HepG2 (cell line): ENCODE measurements around the gene DNASE1L2.

Source experiments
- SUZ12 ChIP-seq: fragments of 150-350 bp; IDR thresholded peaks from 2 replicates; pipeline ENCODE4 v1.6.1; 2014; ENCODE audit warnings: low read depth, low read length
- TBP ChIP-seq: sonication (generic); formaldehyde crosslinking; IDR thresholded peaks from 2 replicates; pipeline ENCODE4 v1.5.0; 2020; ENCODE audit warnings: missing genetic modification reagents
- TF ChIP-seq, protein P1 (sequence below): sonication (generic); formaldehyde crosslinking; IDR thresholded peaks from 2 replicates; pipeline ENCODE4 v1.4.0; 2020; ENCODE audit warnings: missing genetic modification reagents, borderline replicate concordance

DNA sequence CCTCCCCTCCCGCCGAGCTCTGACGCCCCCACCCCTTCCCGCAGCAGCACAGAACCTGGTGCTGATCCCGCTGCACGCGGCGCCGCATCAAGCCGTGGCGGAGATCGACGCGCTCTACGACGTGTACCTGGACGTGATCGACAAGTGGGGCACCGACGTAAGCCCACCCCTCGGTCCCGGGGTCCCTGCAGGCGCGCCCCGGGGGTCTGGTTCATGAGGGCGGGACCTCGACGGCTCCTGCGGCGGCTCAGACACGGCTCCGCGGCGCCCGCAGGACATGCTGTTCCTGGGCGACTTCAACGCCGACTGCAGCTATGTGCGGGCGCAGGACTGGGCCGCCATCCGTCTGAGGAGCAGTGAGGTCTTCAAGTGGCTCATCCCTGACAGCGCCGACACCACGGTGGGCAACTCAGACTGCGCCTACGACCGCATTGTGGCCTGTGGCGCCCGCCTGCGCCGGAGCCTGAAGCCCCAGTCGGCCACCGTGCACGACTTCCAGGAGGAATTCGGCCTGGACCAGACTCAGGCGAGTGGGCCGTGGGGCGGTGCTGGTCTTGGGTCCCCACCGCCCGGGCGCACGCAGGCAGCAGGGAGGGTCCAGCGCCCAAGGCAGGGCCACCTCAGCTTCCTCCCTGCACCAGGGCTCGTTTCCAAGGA lies 1.4 kb downstream of the DNASE1L2 start:
- TF ChIP-seq, protein P1, sequence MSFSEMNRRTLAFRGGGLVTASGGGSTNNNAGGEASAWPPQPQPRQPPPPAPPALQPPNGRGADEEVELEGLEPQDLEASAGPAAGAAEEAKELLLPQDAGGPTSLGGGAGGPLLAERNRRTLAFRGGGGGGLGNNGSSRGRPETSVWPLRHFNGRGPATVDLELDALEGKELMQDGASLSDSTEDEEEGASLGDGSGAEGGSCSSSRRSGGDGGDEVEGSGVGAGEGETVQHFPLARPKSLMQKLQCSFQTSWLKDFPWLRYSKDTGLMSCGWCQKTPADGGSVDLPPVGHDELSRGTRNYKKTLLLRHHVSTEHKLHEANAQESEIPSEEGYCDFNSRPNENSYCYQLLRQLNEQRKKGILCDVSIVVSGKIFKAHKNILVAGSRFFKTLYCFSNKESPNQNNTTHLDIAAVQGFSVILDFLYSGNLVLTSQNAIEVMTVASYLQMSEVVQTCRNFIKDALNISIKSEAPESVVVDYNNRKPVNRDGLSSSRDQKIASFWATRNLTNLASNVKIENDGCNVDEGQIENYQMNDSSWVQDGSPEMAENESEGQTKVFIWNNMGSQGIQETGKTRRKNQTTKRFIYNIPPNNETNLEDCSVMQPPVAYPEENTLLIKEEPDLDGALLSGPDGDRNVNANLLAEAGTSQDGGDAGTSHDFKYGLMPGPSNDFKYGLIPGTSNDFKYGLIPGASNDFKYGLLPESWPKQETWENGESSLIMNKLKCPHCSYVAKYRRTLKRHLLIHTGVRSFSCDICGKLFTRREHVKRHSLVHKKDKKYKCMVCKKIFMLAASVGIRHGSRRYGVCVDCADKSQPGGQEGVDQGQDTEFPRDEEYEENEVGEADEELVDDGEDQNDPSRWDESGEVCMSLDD (CRISPR knock-in tag) = no peak
- no peak for TF ChIP-seq SUZ12
- no peak for TF ChIP-seq TBP (CRISPR knock-in tag)
